ENCODE data around the gene GRB10.

DNA sequence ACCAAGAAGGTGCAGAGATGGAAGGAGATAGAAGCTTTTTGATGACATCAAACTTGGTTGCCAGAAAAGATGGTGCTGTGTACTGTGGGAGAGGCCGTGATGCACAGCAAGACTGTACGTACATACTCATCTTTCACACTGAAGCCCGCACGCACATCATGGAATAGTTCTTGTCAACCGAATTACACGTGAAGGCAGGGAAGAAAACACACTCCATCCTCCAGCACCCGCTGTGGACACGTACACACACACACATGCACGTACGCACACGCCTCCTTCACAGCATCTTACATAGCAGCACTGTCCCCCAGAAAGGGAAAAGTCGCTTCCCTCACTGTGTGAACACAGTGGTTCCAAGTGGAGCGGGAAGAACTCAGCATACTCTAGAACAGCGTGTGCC, 163.0 kb downstream of the GRB10 start:
- TF ChIP-seq, protein P1, sequence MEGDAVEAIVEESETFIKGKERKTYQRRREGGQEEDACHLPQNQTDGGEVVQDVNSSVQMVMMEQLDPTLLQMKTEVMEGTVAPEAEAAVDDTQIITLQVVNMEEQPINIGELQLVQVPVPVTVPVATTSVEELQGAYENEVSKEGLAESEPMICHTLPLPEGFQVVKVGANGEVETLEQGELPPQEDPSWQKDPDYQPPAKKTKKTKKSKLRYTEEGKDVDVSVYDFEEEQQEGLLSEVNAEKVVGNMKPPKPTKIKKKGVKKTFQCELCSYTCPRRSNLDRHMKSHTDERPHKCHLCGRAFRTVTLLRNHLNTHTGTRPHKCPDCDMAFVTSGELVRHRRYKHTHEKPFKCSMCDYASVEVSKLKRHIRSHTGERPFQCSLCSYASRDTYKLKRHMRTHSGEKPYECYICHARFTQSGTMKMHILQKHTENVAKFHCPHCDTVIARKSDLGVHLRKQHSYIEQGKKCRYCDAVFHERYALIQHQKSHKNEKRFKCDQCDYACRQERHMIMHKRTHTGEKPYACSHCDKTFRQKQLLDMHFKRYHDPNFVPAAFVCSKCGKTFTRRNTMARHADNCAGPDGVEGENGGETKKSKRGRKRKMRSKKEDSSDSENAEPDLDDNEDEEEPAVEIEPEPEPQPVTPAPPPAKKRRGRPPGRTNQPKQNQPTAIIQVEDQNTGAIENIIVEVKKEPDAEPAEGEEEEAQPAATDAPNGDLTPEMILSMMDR (IDR thresholded peaks at IDR 0.05), result no peak
- TF ChIP-seq, protein P2, sequence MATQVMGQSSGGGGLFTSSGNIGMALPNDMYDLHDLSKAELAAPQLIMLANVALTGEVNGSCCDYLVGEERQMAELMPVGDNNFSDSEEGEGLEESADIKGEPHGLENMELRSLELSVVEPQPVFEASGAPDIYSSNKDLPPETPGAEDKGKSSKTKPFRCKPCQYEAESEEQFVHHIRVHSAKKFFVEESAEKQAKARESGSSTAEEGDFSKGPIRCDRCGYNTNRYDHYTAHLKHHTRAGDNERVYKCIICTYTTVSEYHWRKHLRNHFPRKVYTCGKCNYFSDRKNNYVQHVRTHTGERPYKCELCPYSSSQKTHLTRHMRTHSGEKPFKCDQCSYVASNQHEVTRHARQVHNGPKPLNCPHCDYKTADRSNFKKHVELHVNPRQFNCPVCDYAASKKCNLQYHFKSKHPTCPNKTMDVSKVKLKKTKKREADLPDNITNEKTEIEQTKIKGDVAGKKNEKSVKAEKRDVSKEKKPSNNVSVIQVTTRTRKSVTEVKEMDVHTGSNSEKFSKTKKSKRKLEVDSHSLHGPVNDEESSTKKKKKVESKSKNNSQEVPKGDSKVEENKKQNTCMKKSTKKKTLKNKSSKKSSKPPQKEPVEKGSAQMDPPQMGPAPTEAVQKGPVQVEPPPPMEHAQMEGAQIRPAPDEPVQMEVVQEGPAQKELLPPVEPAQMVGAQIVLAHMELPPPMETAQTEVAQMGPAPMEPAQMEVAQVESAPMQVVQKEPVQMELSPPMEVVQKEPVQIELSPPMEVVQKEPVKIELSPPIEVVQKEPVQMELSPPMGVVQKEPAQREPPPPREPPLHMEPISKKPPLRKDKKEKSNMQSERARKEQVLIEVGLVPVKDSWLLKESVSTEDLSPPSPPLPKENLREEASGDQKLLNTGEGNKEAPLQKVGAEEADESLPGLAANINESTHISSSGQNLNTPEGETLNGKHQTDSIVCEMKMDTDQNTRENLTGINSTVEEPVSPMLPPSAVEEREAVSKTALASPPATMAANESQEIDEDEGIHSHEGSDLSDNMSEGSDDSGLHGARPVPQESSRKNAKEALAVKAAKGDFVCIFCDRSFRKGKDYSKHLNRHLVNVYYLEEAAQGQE (IDR thresholded peaks at IDR 0.05; ENCODE audit: insufficient read depth in 1 of 2, low read depth in 2 of 2, low read length in 1 of 2), result no peak
- TF ChIP-seq POLR2AphosphoS5 (IDR thresholded peaks at IDR 0.05; ENCODE audit: low read depth, low read length), result no peak
- no peak for TF ChIP-seq TCF7L2 (IDR thresholded peaks at IDR 0.05; ENCODE audit: low read depth, low read length)
